Astrocyte (in vitro differentiated cells and primary cell): ENCODE measurements around the gene NNAT. TPM values are rescaled to one million over a fixed set of nuclear protein-coding genes. Genes with fewer than 3 reads are reported as not detected.

Experiments
- DNase-seq: peaks from one replicate; pipeline ENCODE4 v3.0.0-alpha.2; 2010; ENCODE audit warnings: low read depth
- FAIRE-seq: peaks from 2 replicates; lab custom pipeline; 2011; peaks lifted over from hg19 to GRCh38; lab: Jason Lieb, UNC
- H2AFZ ChIP-seq: 2 replicates; pipeline ENCODE4 v1.6.0; 2012; ENCODE audit warnings: low read depth, low read length, inconsistent platforms
- H3K27ac ChIP-seq: 2 replicates; pipeline ENCODE4 v1.5.1; 2011; ENCODE audit warnings: low read depth, low read length, inconsistent platforms
- H3K27me3 ChIP-seq: 2 replicates; pipeline ENCODE4 v1.6.0; 2011; ENCODE audit warnings: low read length, inconsistent platforms; ENCODE audit not compliant: insufficient read depth
- H3K36me3 ChIP-seq: 2 replicates; pipeline ENCODE4 v1.5.1; 2011; ENCODE audit warnings: low read length, inconsistent platforms; ENCODE audit not compliant: insufficient read depth
- H3K4me1 ChIP-seq: 2 replicates; pipeline ENCODE4 v1.5.1; 2011; ENCODE audit warnings: low read length, inconsistent platforms; ENCODE audit not compliant: insufficient read depth
- H3K4me2 ChIP-seq: 2 replicates; pipeline ENCODE4 v1.6.0; 2012; ENCODE audit warnings: low read length, inconsistent platforms
- H3K4me3 ChIP-seq: 2 replicates; pipeline ENCODE4 v1.5.1; 2011; ENCODE audit warnings: low read depth, mild to moderate bottlenecking, low read length, inconsistent platforms; ENCODE audit not compliant: insufficient read depth
- H3K79me2 ChIP-seq: 2 replicates; pipeline ENCODE4 v1.6.0; 2012; ENCODE audit warnings: mild to moderate bottlenecking, low read length, inconsistent platforms; ENCODE audit not compliant: insufficient read depth
- H3K9ac ChIP-seq: 2 replicates; pipeline ENCODE4 v1.6.0; 2012; ENCODE audit warnings: mild to moderate bottlenecking, low read length, inconsistent platforms
- H3K9me3 ChIP-seq: 2 replicates; pipeline ENCODE4 v1.5.1; 2012; ENCODE audit warnings: low read depth, mild to moderate bottlenecking, low read length, inconsistent platforms; ENCODE audit not compliant: insufficient read depth
- H4K20me1 ChIP-seq: 2 replicates; pipeline ENCODE4 v1.6.0; 2012; ENCODE audit warnings: low read length, inconsistent platforms; ENCODE audit not compliant: insufficient read depth
- H3K27ac Mint-ChIP-seq: one replicate; pipeline ENCODE4 v1.8.0; 2021; ENCODE audit warnings: mild to moderate bottlenecking, mixed read lengths; ENCODE audit not compliant: unreplicated experiment
- H3K27me3 Mint-ChIP-seq: one replicate; pipeline ENCODE4 v1.8.0; 2021; ENCODE audit warnings: low read depth, mixed read lengths; ENCODE audit not compliant: unreplicated experiment
- H3K36me3 Mint-ChIP-seq: one replicate; pipeline ENCODE4 v1.8.0; 2021; ENCODE audit warnings: low read depth, mixed read lengths; ENCODE audit not compliant: unreplicated experiment
- H3K4me1 Mint-ChIP-seq: one replicate; pipeline ENCODE4 v1.8.0; 2021; ENCODE audit warnings: low read depth, mixed read lengths; ENCODE audit not compliant: unreplicated experiment
- H3K4me3 Mint-ChIP-seq: one replicate; pipeline ENCODE4 v1.8.0; 2021; ENCODE audit warnings: mild to moderate bottlenecking, moderate library complexity, mixed read lengths; ENCODE audit not compliant: unreplicated experiment
- H3K9me3 Mint-ChIP-seq: one replicate; pipeline ENCODE4 v1.8.0; 2021; ENCODE audit warnings: mild to moderate bottlenecking, mixed read lengths; ENCODE audit not compliant: unreplicated experiment
- CTCF ChIP-seq: IDR thresholded peaks from 2 replicates; pipeline ENCODE4 v1.5.1; 2011; ENCODE audit warnings: low read depth, mild to moderate bottlenecking, inconsistent platforms, low read length, moderate library complexity; ENCODE audit not compliant: insufficient read depth
- EZH2 ChIP-seq: IDR thresholded peaks from 2 replicates; pipeline ENCODE4 v1.6.1; 2012; ENCODE audit warnings: mild to moderate bottlenecking, low read length, inconsistent platforms; ENCODE audit not compliant: insufficient read depth
- total RNA-seq: library from RNA; stranded (reverse); gene quantifications from 2 replicates; pipeline ENCODE4 v1.2.1, GENCODE V29; 2021

The NNAT gene
- total RNA-seq, 1 donor from 2014 or later = 3.6 TPM

GRCh38 chr20:37526839-37527637 is 6.0 kb downstream of the NNAT start:
- H3K4me2 ChIP-seq = peak overlapping the region; percentile 88
- peak overlapping the region; percentile 100 for H3K27ac ChIP-seq
- peaks cover 57% of the 10 kb centered on the region for H3K79me2 ChIP-seq
- H3K4me3 ChIP-seq = peak overlapping the region; percentile 96
- H3K4me1 ChIP-seq = peaks cover 25% of the 10 kb centered on the region
- no peaks in the 10 kb centered on the region for H3K9me3 Mint-ChIP-seq
- H3K27me3 Mint-ChIP-seq = no peaks in the 10 kb centered on the region
- H4K20me1 ChIP-seq = peaks cover 49% of the 10 kb centered on the region
- DNase-seq = peak; percentile 13
- peak overlapping the region; percentile 93 for H2AFZ ChIP-seq
- no peak for FAIRE-seq
- peaks cover 30% of the 10 kb centered on the region for H3K4me1 Mint-ChIP-seq
- TF ChIP-seq CTCF (no peak), EZH2 (no peak)
- no peaks in the 10 kb centered on the region for H3K27me3 ChIP-seq
- H3K9me3 ChIP-seq = no peaks in the 10 kb centered on the region
- peaks cover 8% of the 10 kb centered on the region for H3K36me3 Mint-ChIP-seq
- H3K9ac ChIP-seq = peak overlapping the region; percentile 97
- H3K27ac Mint-ChIP-seq = peak overlapping the region; percentile 83
- H3K4me3 Mint-ChIP-seq = peak overlapping the region; percentile 96
- H3K36me3 ChIP-seq = no peaks in the 10 kb centered on the region

GRCh38 chr20:37527638-37528445 is 6.8 kb downstream of the NNAT start, which contains the start of gene BLCAP:
Gene BLCAP (minus strand): TSS chr20:37527876. CDS start chr20:37519174, 8,702 bp downstream.
- Mint-ChIP-seq H3K36me3 (peaks cover 8% of the 10 kb centered on the region), H3K4me3 (peak within 1 kb of the TSS; percentile 96), H3K27me3 (no peaks in the 10 kb centered on the region), H3K4me1 (peaks cover 30% of the 10 kb centered on the region), H3K9me3 (no peaks in the 10 kb centered on the region), H3K27ac (peak within 1 kb of the TSS; percentile 100)
- peak; percentile 71 for DNase-seq
- peak within 1 kb of the TSS; percentile 96 for H3K4me3 ChIP-seq
- H2AFZ ChIP-seq = peak within 1 kb of the TSS; percentile 93
- H3K9ac ChIP-seq = peak within 1 kb of the TSS; percentile 97
- no peaks in the 10 kb centered on the region for H3K9me3 ChIP-seq
- H3K36me3 ChIP-seq = no peaks in the 10 kb centered on the region
- no peaks in the 10 kb centered on the region for H3K27me3 ChIP-seq
- no peak for FAIRE-seq
- peaks cover 25% of the 10 kb centered on the region for H3K4me1 ChIP-seq
- TF ChIP-seq EZH2 (no peak), CTCF (no peak)
- peaks cover 49% of the 10 kb centered on the region for H3K79me2 ChIP-seq
- peak within 1 kb of the TSS; percentile 100 for H3K27ac ChIP-seq
- peaks cover 42% of the 10 kb centered on the region for H4K20me1 ChIP-seq
- peak within 1 kb of the TSS; percentile 88 for H3K4me2 ChIP-seq
